Right atrium auricular region (tissue), 2 donors: Measurements from ENCODE around the gene OPRD1. TPM values are rescaled to one million over a fixed set of nuclear protein-coding genes. Genes with fewer than 3 reads are reported as not detected.

Experiments
- DNase-seq: peaks from one replicate; pipeline ENCODE4 v3.0.0-alpha.2; 2019; ENCODE audit warnings: low spot score
- H3K27ac ChIP-seq, 2 donors: fragments of 200-600 bp; sonication (generic); 1 replicate in 1 of 2; 2 replicates in 1 of 2; pipeline ENCODE4 v1.5.1; 2016 to 2019
- H3K27me3 ChIP-seq, 2 donors: fragments of 200-600 bp; sonication (generic); one replicate each; pipeline versions ENCODE4 v1.5.1 to v1.6.0; 2017 to 2019
- H3K36me3 ChIP-seq: fragments of 200-600 bp; sonication (generic); one replicate; pipeline ENCODE4 v1.5.1; 2016
- H3K4me1 ChIP-seq, 2 donors: fragments of 200-600 bp; sonication (generic); one replicate each; pipeline versions ENCODE4 v1.5.1 to v1.6.0; 2017 to 2019
- H3K4me3 ChIP-seq, 2 donors: fragments of 200-600 bp; sonication (generic); 1 replicate in 1 of 2; 2 replicates in 1 of 2; pipeline ENCODE4 v1.5.1; 2017 to 2019; ENCODE audit warnings: mild to moderate bottlenecking in 1 of 2, moderate library complexity in 1 of 2
- H3K9me3 ChIP-seq, 2 donors: fragments of 200-600 bp; sonication (generic); one replicate each; pipeline ENCODE4 v1.5.1; 2019
- CTCF ChIP-seq, 2 donors: fragments of 200-600 bp; sonication (generic); IDR thresholded peaks; one replicate each; pipeline ENCODE4 v1.5.1; 2019; ENCODE audit warnings: antibody characterized with exemption in 2 of 2
- total RNA-seq, 2 donors: library from RNA; depleted of rRNA; stranded (reverse); fragments of >200 nt; gene quantifications; one replicate each; pipeline ENCODE4 v1.1.0, GENCODE V29; 2016

Gene OPRD1
- total RNA-seq, 2 donors from 2014 or later: not detected

GRCh38 chr1:28886731-28887418 is 74.9 kb downstream of the OPRD1 start:
- H3K9me3 ChIP-seq: no peaks in the 10 kb centered on the region
- TF ChIP-seq CTCF (IDR thresholded peaks at IDR 0.05): no peak
- H3K27me3 ChIP-seq: no peaks in the 10 kb centered on the region
- peak; percentile 86 for DNase-seq
- H3K4me3 ChIP-seq: peak overlapping the region; percentile 79 to 91
- H3K36me3 ChIP-seq: no peaks in the 10 kb centered on the region
- H3K27ac ChIP-seq: peak overlapping the region; percentile 83 to 88
- peaks cover 0 to 37% of the 10 kb centered on the region in 2 donors for H3K4me1 ChIP-seq

- Histone ChIP-seq H3K27ac (peak overlapping the region; percentile 83 to 88), H3K4me3 (peak overlapping the region; percentile 79 to 91), H3K27me3 (no peaks in the 10 kb centered on the region), H3K4me1 (peaks cover 0 to 37% of the 10 kb centered on the region in 2 donors), H3K36me3 (no peaks in the 10 kb centered on the region), H3K9me3 (no peaks in the 10 kb centered on the region)
- no peak for DNase-seq
- TF ChIP-seq CTCF (IDR thresholded peaks at IDR 0.05): no peak
Measured at GRCh38 chr1:28887419-28887834, 75.5 kb downstream of the OPRD1 start.

- no peaks in the 10 kb centered on the region for H3K36me3 ChIP-seq
- peaks cover 0 to 37% of the 10 kb centered on the region in 2 donors for H3K4me1 ChIP-seq
- DNase-seq: no peak
- no peaks in the 10 kb centered on the region for H3K9me3 ChIP-seq
- peak overlapping the region; percentile 79 to 91 for H3K4me3 ChIP-seq
- no peak for TF ChIP-seq CTCF (IDR thresholded peaks at IDR 0.05)
- no peaks in the 10 kb centered on the region for H3K27me3 ChIP-seq
- H3K27ac ChIP-seq: peak overlapping the region; percentile 83 to 88
Measured at GRCh38 chr1:28887835-28888682, 76.1 kb downstream of the OPRD1 start.

- Histone ChIP-seq H3K4me3 (no peak overlapping the region), H3K36me3 (no peaks in the 10 kb centered on the region), H3K27ac (no peak overlapping the region), H3K27me3 (no peaks in the 10 kb centered on the region), H3K4me1 (peaks cover 0 to 35% of the 10 kb centered on the region in 2 donors), H3K9me3 (no peaks in the 10 kb centered on the region)
- no peak for TF ChIP-seq CTCF (IDR thresholded peaks at IDR 0.05)
- no peak for DNase-seq
Measured at GRCh38 chr1:28888915-28889314, 76.9 kb downstream of the OPRD1 start.

DNA sequence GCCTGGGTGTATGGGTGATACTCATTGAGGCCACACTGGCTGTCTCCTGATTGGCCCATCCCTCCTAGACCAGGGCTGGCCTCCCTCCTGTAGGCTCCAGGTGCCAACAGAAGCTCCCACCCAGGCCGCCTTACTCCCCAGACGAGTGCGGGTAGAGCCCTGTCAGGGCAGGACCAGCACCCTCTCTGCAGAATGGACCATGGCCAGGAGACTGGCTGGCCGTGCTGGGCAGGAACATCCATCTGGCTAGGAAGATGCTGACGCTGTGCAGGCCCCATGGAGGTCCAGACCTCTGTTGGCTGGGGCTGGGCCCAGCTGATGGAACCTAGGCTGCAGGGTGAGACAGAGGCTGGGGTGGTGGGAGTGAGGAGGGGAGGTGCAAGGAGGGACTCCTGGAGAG is 77.4 kb downstream of the OPRD1 start:
- H3K4me1 ChIP-seq: peaks cover 0 to 30% of the 10 kb centered on the region in 2 donors
- H3K9me3 ChIP-seq: no peaks in the 10 kb centered on the region
- no peak overlapping the region for H3K27ac ChIP-seq
- no peak for DNase-seq
- H3K27me3 ChIP-seq: no peaks in the 10 kb centered on the region
- no peaks in the 10 kb centered on the region for H3K36me3 ChIP-seq
- no peak for TF ChIP-seq CTCF (IDR thresholded peaks at IDR 0.05)
- H3K4me3 ChIP-seq: no peak overlapping the region
